Suprapubic skin (tissue), 3 donors: ENCODE measurements around the gene RALGPS2.

Experiments used
- POLR2A ChIP-seq, 2 donors: fragments of 450-650 bp; IDR thresholded peaks; one replicate each; pipeline ENCODE4 v1.6.1; 2017; ENCODE audit warnings: antibody characterized with exemption in 2 of 2, mild to moderate bottlenecking in 2 of 2, moderate library complexity in 2 of 2
- TF ChIP-seq, protein P1 (sequence below), 2 donors: fragments of 200-600 bp in 1 of 2; fragments of 450-650 bp in 1 of 2; sonication (generic) in 1 of 2; IDR thresholded peaks; one replicate each; pipeline ENCODE4 v1.5.1; 2016 to 2019; ENCODE audit warnings: antibody characterized with exemption in 2 of 2, mild to moderate bottlenecking in 1 of 2, moderate library complexity in 1 of 2

DNA sequence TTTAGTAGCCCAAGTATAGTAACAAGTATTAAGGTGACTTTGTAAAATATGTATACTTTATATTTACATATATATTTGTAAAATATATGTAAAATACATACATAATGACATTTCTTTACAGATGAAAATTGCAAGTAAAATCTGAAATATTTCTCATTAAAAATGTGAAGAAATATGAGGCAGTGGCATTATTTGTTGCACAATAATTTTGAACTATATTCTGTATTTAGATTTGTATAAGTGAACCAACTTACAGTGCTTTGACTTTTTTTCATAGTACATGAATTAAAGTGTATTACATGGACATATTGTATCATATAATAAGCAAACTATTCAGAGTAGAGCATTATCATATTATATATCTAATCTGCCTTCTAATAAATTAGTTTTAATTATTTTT is 85.5 kb downstream of the RALGPS2 start:
- TF ChIP-seq, protein P1, sequence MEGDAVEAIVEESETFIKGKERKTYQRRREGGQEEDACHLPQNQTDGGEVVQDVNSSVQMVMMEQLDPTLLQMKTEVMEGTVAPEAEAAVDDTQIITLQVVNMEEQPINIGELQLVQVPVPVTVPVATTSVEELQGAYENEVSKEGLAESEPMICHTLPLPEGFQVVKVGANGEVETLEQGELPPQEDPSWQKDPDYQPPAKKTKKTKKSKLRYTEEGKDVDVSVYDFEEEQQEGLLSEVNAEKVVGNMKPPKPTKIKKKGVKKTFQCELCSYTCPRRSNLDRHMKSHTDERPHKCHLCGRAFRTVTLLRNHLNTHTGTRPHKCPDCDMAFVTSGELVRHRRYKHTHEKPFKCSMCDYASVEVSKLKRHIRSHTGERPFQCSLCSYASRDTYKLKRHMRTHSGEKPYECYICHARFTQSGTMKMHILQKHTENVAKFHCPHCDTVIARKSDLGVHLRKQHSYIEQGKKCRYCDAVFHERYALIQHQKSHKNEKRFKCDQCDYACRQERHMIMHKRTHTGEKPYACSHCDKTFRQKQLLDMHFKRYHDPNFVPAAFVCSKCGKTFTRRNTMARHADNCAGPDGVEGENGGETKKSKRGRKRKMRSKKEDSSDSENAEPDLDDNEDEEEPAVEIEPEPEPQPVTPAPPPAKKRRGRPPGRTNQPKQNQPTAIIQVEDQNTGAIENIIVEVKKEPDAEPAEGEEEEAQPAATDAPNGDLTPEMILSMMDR (IDR thresholded peaks at IDR 0.05), result no peak
- TF ChIP-seq POLR2A (IDR thresholded peaks at IDR 0.05), result no peak
